PC-3 (cell line): ENCODE results near the gene CSRP1. TPM values are rescaled to one million over a fixed set of nuclear protein-coding genes. Genes with fewer than 3 reads are reported as not detected.

Source experiments
- ATAC-seq: fragments of 200-7000 bp; cut with Tn5 transposase; 2 replicates; pipeline ENCODE4 v1.9.1; 2020; ENCODE audit warnings: mild to moderate bottlenecking, moderate library complexity
- BruUV-seq: library from RNA; stranded (reverse); fragments of 400-500 nt; replicated peaks from 2 replicates; lab custom pipeline; 2021; lab: Mats Ljungman, UMichigan
- CTCF ChIA-PET: fragments of 300-600 bp; sonication (Branson Sonifier 250); formaldehyde crosslinking; loops from one replicate; lab custom pipeline; 2022; ENCODE audit warnings: antibody characterized with exemption; lab: Charles Lee
- POLR2A ChIA-PET: fragments of 300-600 bp; sonication (Branson Sonifier 250); formaldehyde crosslinking; loops from one replicate; lab custom pipeline; 2022; ENCODE audit warnings: antibody characterized with exemption; ENCODE audit not compliant: unreplicated experiment; lab: Charles Lee
- DNase-seq: peaks from one replicate; pipeline ENCODE4 v3.0.0-alpha.2; 2015
- H2AFZ ChIP-seq: fragments of 300-600 bp; sonication (generic); 2 replicates; pipeline ENCODE4 v1.6.0; 2016; ENCODE audit warnings: antibody characterized with exemption, low read length
- H3F3A ChIP-seq: fragments of 300-600 bp; sonication (generic); one replicate; pipeline ENCODE4 v1.6.0; 2017; ENCODE audit warnings: antibody characterized with exemption, low read length, control low read depth, mild to moderate bottlenecking; ENCODE audit not compliant: unreplicated experiment
- H3K27ac ChIP-seq: fragments of 300-600 bp; sonication (generic); 2 replicates; pipeline ENCODE4 v1.5.1; 2016; ENCODE audit warnings: mild to moderate bottlenecking, low read length
- H3K27me3 ChIP-seq: fragments of 300-600 bp; sonication (generic); 2 replicates; pipeline ENCODE4 v1.6.1; 2016; ENCODE audit warnings: low read length, mixed read lengths
- H3K36me3 ChIP-seq: fragments of 300-600 bp; sonication (generic); 2 replicates; pipeline ENCODE4 v1.6.1; 2016; ENCODE audit warnings: low read depth, mixed run types, low read length, mixed read lengths
- H3K4me1 ChIP-seq: fragments of 300-600 bp; sonication (generic); 2 replicates; pipeline ENCODE4 v1.5.1; 2016; ENCODE audit warnings: low read length; ENCODE audit not compliant: insufficient read depth
- H3K4me2 ChIP-seq: fragments of 300-600 bp; sonication (generic); 2 replicates; pipeline ENCODE4 v1.6.0; 2016; ENCODE audit warnings: low read length
- H3K4me3 ChIP-seq: fragments of 300-600 bp; sonication (generic); 2 replicates; pipeline ENCODE4 v1.5.1; 2016; ENCODE audit warnings: mild to moderate bottlenecking, low read length, mixed read lengths
- H3K79me2 ChIP-seq: fragments of 300-600 bp; sonication (generic); 2 replicates; pipeline ENCODE4 v1.6.1; 2017; ENCODE audit warnings: low read length, mixed read lengths
- H3K9ac ChIP-seq: fragments of 300-600 bp; sonication (generic); 2 replicates; pipeline ENCODE4 v1.6.0; 2016; ENCODE audit warnings: mild to moderate bottlenecking, low read length
- H3K9me2 ChIP-seq: fragments of 300-600 bp; sonication (generic); replicated peaks from 2 replicates; pipeline ENCODE4 v1.6.1; 2016; ENCODE audit warnings: mixed run types, low read length, mixed read lengths
- H3K9me3 ChIP-seq: fragments of 300-600 bp; sonication (generic); 2 replicates; pipeline ENCODE4 v1.6.1; 2016; ENCODE audit warnings: low read length, mixed read lengths
- H4K20me1 ChIP-seq: fragments of 300-600 bp; sonication (generic); 2 replicates; pipeline ENCODE4 v1.6.1; 2016; ENCODE audit warnings: low read length, mixed read lengths
- CTCF ChIP-seq: fragments of 300-600 bp; sonication (generic); conservative IDR thresholded peaks from 2 replicates; pipeline ENCODE4 v1.5.1; 2017; ENCODE audit warnings: antibody characterized with exemption, low read depth, mild to moderate bottlenecking, low read length
- EZH2 ChIP-seq: fragments of 300-600 bp; sonication (generic); IDR thresholded peaks from one replicate; pipeline ENCODE4 v1.6.1; 2017; ENCODE audit warnings: antibody characterized with exemption, mild to moderate bottlenecking, low read length; ENCODE audit not compliant: unreplicated experiment
- EZH2phosphoT487 ChIP-seq: fragments of 300-600 bp; sonication (generic); IDR thresholded peaks from 2 replicates; pipeline ENCODE4 v1.6.1; 2018; ENCODE audit warnings: mild to moderate bottlenecking, antibody characterized with exemption, low read length, borderline replicate concordance
- intact Hi-C: fragments of 100-400 bp; cut with micrococcal nuclease; formaldehyde crosslinking; loops from 2 replicates; pipeline ENCODE4 v1.9.0; 2023
- total RNA-seq: library from RNA; depleted of rRNA; stranded (reverse); fragments of >200 nt; gene quantifications from 2 replicates; pipeline ENCODE4 v1.2.3, GENCODE V29; 2014

Gene CSRP1
- total RNA-seq, 1 experiment from 2014 or later = 147 TPM

- H3K27me3 ChIP-seq = no peaks in the 10 kb centered on the region
- peak overlapping the region; percentile 33 for H3K4me2 ChIP-seq
- no peak overlapping the region for H3K4me3 ChIP-seq
- POLR2A ChIA-PET = no interaction called here
- H3K36me3 ChIP-seq = no peaks in the 10 kb centered on the region; the same call in 1 of the 2 replicates
- no peaks in the 10 kb centered on the region for H4K20me1 ChIP-seq
- CTCF ChIA-PET = no interaction called here
- peaks cover 37% of the 10 kb centered on the region for H3K79me2 ChIP-seq
- peaks cover 74% of the 10 kb centered on the region for H3K4me1 ChIP-seq
- H3K9me3 ChIP-seq = no peaks in the 10 kb centered on the region
- no peaks in the 10 kb centered on the region for H3K9me2 ChIP-seq
- H3K9ac ChIP-seq = no peak overlapping the region
- peak overlapping the region; percentile 44 for H3K27ac ChIP-seq
- ATAC-seq (peak; percentile 25), DNase-seq (peak; percentile 82)
- intact Hi-C loops = no loop called here
- TF ChIP-seq CTCF (no peak), EZH2phosphoT487 (no peak), EZH2 (no peak)
- no TSS peak for BruUV-seq
- H2AFZ ChIP-seq = no peak overlapping the region
- no peaks in the 10 kb centered on the region for H3F3A ChIP-seq
Measured at GRCh38 chr1:201508809-201509208, 1.9 kb upstream of the CSRP1 start.

DNA sequence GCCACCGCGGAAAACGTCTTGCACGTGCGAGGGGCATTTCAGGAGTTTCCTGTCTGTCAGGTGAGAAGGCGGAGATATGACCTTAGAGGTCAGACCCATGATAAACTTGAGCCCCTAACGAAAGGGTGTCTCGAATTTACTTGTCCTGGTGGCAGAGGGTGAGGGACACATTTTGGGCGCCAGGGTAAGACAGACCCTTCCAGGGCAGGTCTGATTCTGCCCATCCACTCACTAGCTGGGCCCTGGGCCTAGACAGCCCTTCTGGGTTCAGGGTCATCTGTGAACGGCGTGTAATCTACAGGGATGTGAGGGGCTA, 395 bp upstream of the CSRP1 start:
- Histone ChIP-seq H3K27ac (peak overlapping the region; percentile 89), H3K9me2 (no peaks in the 10 kb centered on the region), H3K4me1 (peaks cover 82% of the 10 kb centered on the region), H3K79me2 (peaks cover 50% of the 10 kb centered on the region), H2AFZ (peak overlapping the region; percentile 62), H3K4me3 (peak overlapping the region; percentile 76), H3K36me3 (no peaks in the 10 kb centered on the region), H3K27me3 (no peaks in the 10 kb centered on the region), H3K9ac (peak overlapping the region; percentile 83), H3K4me2 (peak overlapping the region; percentile 95), H3K9me3 (no peaks in the 10 kb centered on the region), H4K20me1 (0 out of 2 replicates have a peak, but pooled peaks cover 2% of the 10 kb centered on the region), H3F3A (no peaks in the 10 kb centered on the region)
- no TSS peak for BruUV-seq
- POLR2A ChIA-PET = no interaction called here
- TF ChIP-seq EZH2 (no peak), EZH2phosphoT487 (no peak), CTCF (no peak)
- intact Hi-C loops = loop anchor here (2.0 kb wide), 1 partner anchor 19 kb away; no protein-coding TSS in a partner anchor
- DNase-seq (no peak), ATAC-seq (no peak)
- CTCF ChIA-PET = no interaction called here

GRCh38 chr1:201506092-201506491, 831 bp downstream of the CSRP1 start:
- BruUV-seq = TSS peak; percentile 45
- no peak for TF ChIP-seq EZH2phosphoT487
- H3K9me2 ChIP-seq = no peaks in the 10 kb centered on the region
- H3K27ac ChIP-seq = peak overlapping the region; percentile 89
- H4K20me1 ChIP-seq = peaks cover 8% of the 10 kb centered on the region; the same call in 1 of the 2 replicates
- intact Hi-C loops = loop anchor here (2.0 kb wide), 1 partner anchor 17 kb away; no protein-coding TSS in a partner anchor
- H3F3A ChIP-seq = no peaks in the 10 kb centered on the region
- CTCF ChIA-PET = interaction anchor here (1.7 kb wide), 1 partner anchor 25 kb away, joined by 8 read pairs; no protein-coding TSS in a partner anchor
- peaks cover 73% of the 10 kb centered on the region for H3K4me1 ChIP-seq
- no peak overlapping the region for H2AFZ ChIP-seq
- peak overlapping the region; percentile 76 for H3K4me3 ChIP-seq
- POLR2A ChIA-PET = interaction anchor here (0.7 to 1.2 kb wide), 2 partner anchors 26 to 506 kb away, joined by 8 to 11 read pairs; no protein-coding TSS in a partner anchor
- ATAC-seq (no peak), DNase-seq (no peak)
- no peaks in the 10 kb centered on the region for H3K36me3 ChIP-seq
- peaks cover 60% of the 10 kb centered on the region for H3K79me2 ChIP-seq
- no peaks in the 10 kb centered on the region for H3K9me3 ChIP-seq
- peak overlapping the region; percentile 95 for H3K4me2 ChIP-seq
- H3K9ac ChIP-seq = peak overlapping the region; percentile 83
- no peaks in the 10 kb centered on the region for H3K27me3 ChIP-seq
